A673 (cell line): ENCODE results near the gene RGS2.

Source experiments
- EZH2 ChIP-seq: fragments of 200-600 bp; sonication (generic); IDR thresholded peaks from 2 replicates; pipeline ENCODE4 v1.6.1; 2017; ENCODE audit warnings: borderline replicate concordance, low read depth, mild to moderate bottlenecking, mixed read lengths, antibody characterized with exemption, low read length; ENCODE audit not compliant: poor library complexity, severe bottlenecking
- TF ChIP-seq, protein P1 (sequence below): fragments of 300-800, 200-600 bp; sonication (generic); conservative IDR thresholded peaks from 2 replicates; pipeline ENCODE4 v1.5.1; 2017; ENCODE audit warnings: low read depth, mild to moderate bottlenecking, antibody characterized with exemption, low read length, moderate library complexity, mixed read lengths

GRCh38 chr1:192860478-192861185 is 51.8 kb downstream of the RGS2 start:
- TF ChIP-seq, protein P1, sequence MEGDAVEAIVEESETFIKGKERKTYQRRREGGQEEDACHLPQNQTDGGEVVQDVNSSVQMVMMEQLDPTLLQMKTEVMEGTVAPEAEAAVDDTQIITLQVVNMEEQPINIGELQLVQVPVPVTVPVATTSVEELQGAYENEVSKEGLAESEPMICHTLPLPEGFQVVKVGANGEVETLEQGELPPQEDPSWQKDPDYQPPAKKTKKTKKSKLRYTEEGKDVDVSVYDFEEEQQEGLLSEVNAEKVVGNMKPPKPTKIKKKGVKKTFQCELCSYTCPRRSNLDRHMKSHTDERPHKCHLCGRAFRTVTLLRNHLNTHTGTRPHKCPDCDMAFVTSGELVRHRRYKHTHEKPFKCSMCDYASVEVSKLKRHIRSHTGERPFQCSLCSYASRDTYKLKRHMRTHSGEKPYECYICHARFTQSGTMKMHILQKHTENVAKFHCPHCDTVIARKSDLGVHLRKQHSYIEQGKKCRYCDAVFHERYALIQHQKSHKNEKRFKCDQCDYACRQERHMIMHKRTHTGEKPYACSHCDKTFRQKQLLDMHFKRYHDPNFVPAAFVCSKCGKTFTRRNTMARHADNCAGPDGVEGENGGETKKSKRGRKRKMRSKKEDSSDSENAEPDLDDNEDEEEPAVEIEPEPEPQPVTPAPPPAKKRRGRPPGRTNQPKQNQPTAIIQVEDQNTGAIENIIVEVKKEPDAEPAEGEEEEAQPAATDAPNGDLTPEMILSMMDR, result no peak
- TF ChIP-seq EZH2, result no peak
